ENCODE measurements around the gene PCDHGA12.

PCDHGA12 gene

DNA sequence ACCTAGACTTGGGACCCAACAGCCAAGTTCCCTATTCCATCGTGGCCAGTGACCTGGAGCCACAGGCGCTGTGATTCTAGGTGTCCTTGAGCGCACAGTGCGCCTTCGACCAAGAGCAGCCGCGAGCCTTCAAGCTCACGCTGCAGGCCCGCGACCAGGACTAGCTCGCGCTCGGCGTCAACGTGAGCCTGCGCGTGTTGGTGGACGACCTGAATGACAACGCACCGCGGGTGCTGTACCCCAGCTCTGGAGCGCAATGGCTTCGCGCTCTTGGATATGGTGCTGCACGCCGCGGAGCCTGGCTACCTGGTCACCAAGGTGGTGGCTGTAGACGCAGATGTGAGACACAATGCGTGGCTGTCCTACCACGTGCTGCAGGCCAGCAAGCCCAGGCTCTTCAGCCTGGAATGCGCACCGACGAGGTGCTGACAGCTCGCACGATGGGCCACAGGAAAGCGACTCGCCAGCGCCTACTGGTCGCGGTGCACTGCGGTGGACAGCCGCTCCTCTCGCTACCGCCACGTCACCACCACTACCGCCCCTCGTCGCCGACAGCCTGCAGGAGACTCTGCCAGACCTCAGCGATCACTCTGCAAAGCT is 11.4 kb downstream of the PCDHGA12 start:
- no peak for DNase-seq

DNA sequence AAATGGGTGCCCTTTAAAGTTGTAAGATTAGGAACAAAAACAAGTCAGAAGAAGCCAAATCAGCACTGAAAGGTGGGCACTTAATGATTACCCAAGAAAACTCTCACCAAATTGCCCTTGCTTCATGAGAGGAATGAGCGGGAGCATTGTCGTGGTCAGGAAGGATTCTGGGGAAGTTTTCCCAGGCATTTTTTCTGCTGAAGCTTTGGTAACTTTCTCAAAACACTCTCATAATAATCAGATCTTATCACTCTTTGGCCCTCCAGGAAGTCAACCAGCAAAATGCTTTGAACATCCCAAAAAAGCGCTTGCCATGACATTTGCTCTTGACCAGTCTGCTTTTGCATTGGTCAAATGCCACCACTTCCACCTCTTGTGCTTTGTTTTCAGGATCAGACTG is 35.0 kb downstream of the PCDHGA12 start:
- no peak for DNase-seq

- DNase-seq = peak in 2 of 5 donors; percentile 13 to 25
These were observed 45.4 kb downstream of the PCDHGA12 start, which contains the start of gene PCDHGC3 for GRCh38 chr5:141475625-141476131. PCDHGC3 (plus strand) TSS chr5:141475966; CDS start chr5:141476117, 151 bp downstream.

DNA sequence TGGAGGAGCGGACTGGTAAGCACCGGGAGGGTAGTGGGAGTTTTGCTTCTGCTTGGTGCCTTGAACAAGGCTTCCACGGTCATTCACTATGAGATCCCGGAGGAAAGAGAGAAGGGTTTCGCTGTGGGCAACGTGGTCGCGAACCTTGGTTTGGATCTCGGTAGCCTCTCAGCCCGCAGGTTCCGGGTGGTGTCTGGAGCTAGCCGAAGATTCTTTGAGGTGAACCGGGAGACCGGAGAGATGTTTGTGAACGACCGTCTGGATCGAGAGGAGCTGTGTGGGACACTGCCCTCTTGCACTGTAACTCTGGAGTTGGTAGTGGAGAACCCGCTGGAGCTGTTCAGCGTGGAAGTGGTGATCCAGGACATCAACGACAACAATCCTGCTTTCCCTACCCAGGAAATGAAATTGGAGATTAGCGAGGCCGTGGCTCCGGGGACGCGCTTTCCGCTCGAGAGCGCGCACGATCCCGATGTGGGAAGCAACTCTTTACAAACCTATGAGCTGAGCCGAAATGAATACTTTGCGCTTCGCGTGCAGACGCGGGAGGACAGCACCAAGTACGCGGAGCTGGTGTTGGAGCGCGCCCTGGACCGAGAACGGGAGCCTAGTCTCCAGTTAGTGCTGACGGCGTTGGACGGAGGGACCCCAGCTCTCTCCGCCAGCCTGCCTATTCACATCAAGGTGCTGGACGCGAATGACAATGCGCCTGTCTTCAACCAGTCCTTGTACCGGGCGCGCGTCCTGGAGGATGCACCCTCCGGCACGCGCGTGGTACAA is 46.0 kb downstream of the PCDHGA12 start:
- DNase-seq = no peak

DNA sequence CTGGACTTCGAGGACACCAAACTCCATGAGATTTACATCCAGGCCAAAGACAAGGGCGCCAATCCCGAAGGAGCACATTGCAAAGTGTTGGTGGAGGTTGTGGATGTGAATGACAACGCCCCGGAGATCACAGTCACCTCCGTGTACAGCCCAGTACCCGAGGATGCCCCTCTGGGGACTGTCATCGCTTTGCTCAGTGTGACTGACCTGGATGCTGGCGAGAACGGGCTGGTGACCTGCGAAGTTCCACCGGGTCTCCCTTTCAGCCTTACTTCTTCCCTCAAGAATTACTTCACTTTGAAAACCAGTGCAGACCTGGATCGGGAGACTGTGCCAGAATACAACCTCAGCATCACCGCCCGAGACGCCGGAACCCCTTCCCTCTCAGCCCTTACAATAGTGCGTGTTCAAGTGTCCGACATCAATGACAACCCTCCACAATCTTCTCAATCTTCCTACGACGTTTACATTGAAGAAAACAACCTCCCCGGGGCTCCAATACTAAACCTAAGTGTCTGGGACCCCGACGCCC is 46.8 kb downstream of the PCDHGA12 start:
- no peak for DNase-seq

DNA sequence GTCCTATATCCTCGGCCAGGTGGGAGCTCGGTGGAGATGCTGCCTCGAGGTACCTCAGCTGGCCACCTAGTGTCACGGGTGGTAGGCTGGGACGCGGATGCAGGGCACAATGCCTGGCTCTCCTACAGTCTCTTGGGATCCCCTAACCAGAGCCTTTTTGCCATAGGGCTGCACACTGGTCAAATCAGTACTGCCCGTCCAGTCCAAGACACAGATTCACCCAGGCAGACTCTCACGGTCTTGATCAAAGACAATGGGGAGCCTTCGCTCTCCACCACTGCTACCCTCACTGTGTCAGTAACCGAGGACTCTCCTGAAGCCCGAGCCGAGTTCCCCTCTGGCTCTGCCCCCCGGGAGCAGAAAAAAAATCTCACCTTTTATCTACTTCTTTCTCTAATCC is 47.5 kb downstream of the PCDHGA12 start:
- no peak for DNase-seq

GRCh38 chr5:141478321-141478945 is 48.1 kb downstream of the PCDHGA12 start:
- DNase-seq = no peak

- no peak for DNase-seq
These were observed 49.5 kb downstream of the PCDHGA12 start for GRCh38 chr5:141479776-141480175.
